OCI-LY1 (cell line): ENCODE measurements around the gene ADCY2.

ENCODE experiments used
- H2AFZ ChIP-seq: fragments of 200-600 bp; sonication (generic), shearing (Covaris generic); 2 replicates; pipeline ENCODE4 v1.6.0; 2014; ENCODE audit warnings: antibody characterized with exemption, mild to moderate bottlenecking, low read length
- H3F3A ChIP-seq: fragments of 200-600 bp; sonication (generic), shearing (Covaris generic); 2 replicates; pipeline ENCODE4 v1.6.0; 2014; ENCODE audit warnings: mild to moderate bottlenecking, antibody characterized with exemption, low read length, moderate library complexity; ENCODE audit not compliant: insufficient read depth
- H3K27ac ChIP-seq: fragments of 200-600 bp; sonication (generic); 2 replicates; pipeline ENCODE4 v1.5.1; 2014; ENCODE audit warnings: low read length, mixed run types, mild to moderate bottlenecking, low read depth; ENCODE audit not compliant: poor library complexity, severe bottlenecking
- H3K27me3 ChIP-seq: fragments of 200-600 bp; sonication (generic); 2 replicates; pipeline ENCODE4 v1.6.0; 2014; ENCODE audit warnings: antibody characterized with exemption, mild to moderate bottlenecking, low read length, moderate library complexity; ENCODE audit not compliant: insufficient read depth
- H3K36me3 ChIP-seq: fragments of 200-600 bp; sonication (generic); 2 replicates; pipeline ENCODE4 v1.6.1; 2014; ENCODE audit warnings: mild to moderate bottlenecking, antibody characterized with exemption, low read length, moderate library complexity, mixed read lengths; ENCODE audit not compliant: insufficient read depth
- H3K4me1 ChIP-seq: fragments of 200-600 bp; sonication (generic); 2 replicates; pipeline ENCODE4 v1.5.1; 2014; ENCODE audit warnings: mild to moderate bottlenecking, low read length, moderate library complexity; ENCODE audit not compliant: insufficient read depth, severe bottlenecking
- H3K4me2 ChIP-seq: fragments of 200-600 bp; sonication (generic), shearing (Covaris generic); 2 replicates; pipeline ENCODE4 v1.6.1; 2014; ENCODE audit warnings: low read length
- H3K4me3 ChIP-seq: fragments of 200-600 bp; sonication (generic); 2 replicates; pipeline ENCODE4 v1.5.1; 2014; ENCODE audit warnings: low read length, low read depth, mild to moderate bottlenecking, mixed read lengths; ENCODE audit not compliant: poor library complexity, severe bottlenecking
- H3K79me2 ChIP-seq: fragments of 200-600 bp; shearing (Covaris generic); 2 replicates; pipeline ENCODE4 v1.6.1; 2016; ENCODE audit warnings: mixed run types, low read length, mixed read lengths; ENCODE audit not compliant: insufficient read depth
- H3K9ac ChIP-seq: fragments of 200-600 bp; sonication (generic), shearing (Covaris generic); 2 replicates; pipeline ENCODE4 v1.6.1; 2014; ENCODE audit warnings: mild to moderate bottlenecking, low read length, mixed read lengths
- H3K9me2 ChIP-seq: fragments of 200-600 bp; sonication (generic), shearing (Covaris generic); 2 replicates; pipeline ENCODE4 v1.6.1; 2014; ENCODE audit warnings: low read depth, mild to moderate bottlenecking, low read length, mixed read lengths
- H3K9me3 ChIP-seq: fragments of 200-600 bp; shearing (Covaris generic); 2 replicates; pipeline ENCODE4 v1.6.1; 2014; ENCODE audit warnings: low read length, mixed read lengths
- H4K20me1 ChIP-seq: fragments of 200-600 bp; sonication (generic), shearing (Covaris generic); 2 replicates; pipeline ENCODE4 v1.6.0; 2016; ENCODE audit warnings: mild to moderate bottlenecking, low read length; ENCODE audit not compliant: insufficient read depth
- CTCF ChIP-seq: fragments of 200-600 bp; sonication (generic), shearing (Covaris generic); IDR thresholded peaks from 2 replicates; pipeline ENCODE4 v1.5.1; 2017; ENCODE audit warnings: mild to moderate bottlenecking, antibody characterized with exemption, low read length, moderate library complexity, mixed read lengths
- EZH2 ChIP-seq: fragments of 200-600 bp; sonication (generic), shearing (Covaris generic); IDR thresholded peaks from 2 replicates; pipeline ENCODE4 v1.8.0; 2017; ENCODE audit warnings: borderline replicate concordance, mixed run types, mild to moderate bottlenecking, antibody characterized with exemption, low read length, moderate library complexity, mixed read lengths

ADCY2 gene

DNA sequence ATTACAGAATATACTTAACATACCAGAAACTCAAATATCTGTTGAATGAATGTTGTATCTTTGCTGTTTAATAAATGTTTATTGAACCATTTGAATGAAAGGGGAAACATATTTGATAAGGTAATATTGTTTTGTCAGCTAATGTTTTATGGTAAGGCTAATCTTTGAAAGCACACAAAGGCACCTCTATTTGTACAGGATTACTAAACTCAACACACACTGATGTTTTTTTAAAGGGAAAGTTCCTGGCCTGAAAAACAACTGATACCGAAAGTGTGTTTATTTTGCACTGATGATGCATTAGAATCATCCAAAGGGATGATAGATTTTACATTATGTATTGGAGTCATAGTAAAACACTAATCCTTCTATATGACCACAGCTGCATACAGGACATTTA, 82.5 kb downstream of the ADCY2 start:
- no peaks in the 10 kb centered on the region for H3K9me3 ChIP-seq
- no peaks in the 10 kb centered on the region for H3F3A ChIP-seq
- H3K9me2 ChIP-seq, result no peaks in the 10 kb centered on the region
- no peaks in the 10 kb centered on the region for H3K79me2 ChIP-seq
- no peaks in the 10 kb centered on the region for H3K27me3 ChIP-seq
- no peaks in the 10 kb centered on the region for H3K36me3 ChIP-seq
- no peak overlapping the region for H3K27ac ChIP-seq
- H3K9ac ChIP-seq, result no peak overlapping the region
- no peak overlapping the region for H3K4me2 ChIP-seq
- no peaks in the 10 kb centered on the region for H3K4me1 ChIP-seq
- H2AFZ ChIP-seq, result no peak overlapping the region
- no peaks in the 10 kb centered on the region for H4K20me1 ChIP-seq
- no peak overlapping the region for H3K4me3 ChIP-seq
- TF ChIP-seq EZH2 (no peak), CTCF (no peak)

- Histone ChIP-seq H3K4me1 (no peaks in the 10 kb centered on the region), H3K27ac (no peak overlapping the region), H3K4me3 (no peak overlapping the region), H2AFZ (no peak overlapping the region), H3K36me3 (no peaks in the 10 kb centered on the region), H3K79me2 (no peaks in the 10 kb centered on the region), H3K27me3 (no peaks in the 10 kb centered on the region), H3K9me2 (no peaks in the 10 kb centered on the region), H4K20me1 (no peaks in the 10 kb centered on the region), H3K9me3 (no peaks in the 10 kb centered on the region), H3K4me2 (no peak overlapping the region), H3F3A (no peaks in the 10 kb centered on the region), H3K9ac (no peak overlapping the region)
- TF ChIP-seq EZH2 (no peak), CTCF (no peak)
These were observed 92.8 kb downstream of the ADCY2 start for GRCh38 chr5:7488734-7489133.

DNA sequence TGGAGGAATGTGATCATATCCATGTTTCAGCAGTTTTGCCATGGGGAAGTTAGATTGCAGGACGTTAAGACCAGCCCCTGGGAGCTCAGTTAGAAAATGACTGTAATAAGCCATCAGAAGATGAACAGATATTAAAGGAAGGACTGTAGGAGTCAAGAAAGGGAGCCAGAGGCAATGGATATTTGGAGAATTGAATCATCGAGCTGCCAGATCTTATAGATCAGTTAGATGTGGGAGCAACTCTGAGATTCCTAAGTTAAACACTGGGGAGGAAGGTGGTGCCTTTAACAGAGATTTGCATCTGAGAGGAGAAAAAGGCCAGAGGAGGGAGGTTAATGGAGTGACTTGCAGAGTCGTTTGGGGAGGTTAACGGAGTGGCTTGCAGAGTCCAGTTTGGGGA, 96.4 kb downstream of the ADCY2 start:
- no peak overlapping the region for H3K9ac ChIP-seq
- TF ChIP-seq CTCF, result no peak
- H3K36me3 ChIP-seq, result no peaks in the 10 kb centered on the region
- no peak overlapping the region for H3K4me3 ChIP-seq
- no peaks in the 10 kb centered on the region for H4K20me1 ChIP-seq
- H3K27me3 ChIP-seq, result no peaks in the 10 kb centered on the region
- no peaks in the 10 kb centered on the region for H3K4me1 ChIP-seq
- H3K9me3 ChIP-seq, result no peaks in the 10 kb centered on the region
- no peak overlapping the region for H2AFZ ChIP-seq
- H3F3A ChIP-seq, result no peaks in the 10 kb centered on the region
- no peak overlapping the region for H3K27ac ChIP-seq
- H3K9me2 ChIP-seq, result no peaks in the 10 kb centered on the region
- H3K79me2 ChIP-seq, result no peaks in the 10 kb centered on the region
- no peak overlapping the region for H3K4me2 ChIP-seq
